Mesenchymal stem cell (in vitro differentiated cells and primary cell): Measurements from ENCODE around the gene C2orf42.
A peak's percentile ranks its signal among the peaks of the same experiment; 100 is the strongest.

ENCODE experiments used
- DNase-seq: peaks from one replicate; pipeline ENCODE4 v3.0.0-alpha.2; 2013
- H2AFZ ChIP-seq: one replicate; pipeline ENCODE4 v1.6.1; 2013; ENCODE audit warnings: low read depth, mild to moderate bottlenecking, control low read depth, inconsistent platforms, low read length, moderate library complexity
- H2AK5ac ChIP-seq: 2 replicates; pipeline ENCODE4 v1.6.1; 2013; ENCODE audit warnings: low read length, moderate library complexity, mild to moderate bottlenecking, inconsistent platforms; ENCODE audit not compliant: severe bottlenecking
- H2BK120ac ChIP-seq: one replicate; pipeline ENCODE4 v1.6.1; 2013; ENCODE audit warnings: low read depth, mild to moderate bottlenecking, inconsistent platforms, low read length, moderate library complexity
- H2BK12ac ChIP-seq, 2 experiments: one replicate each; pipeline ENCODE4 v1.6.1; 2013; ENCODE audit warnings: inconsistent platforms in 2 of 2, low read length in 2 of 2, mild to moderate bottlenecking in 2 of 2, moderate library complexity in 2 of 2, control low read depth in 1 of 2
- H2BK15ac ChIP-seq: one replicate; pipeline ENCODE4 v1.6.1; 2013; ENCODE audit warnings: mild to moderate bottlenecking, low read depth, inconsistent platforms; ENCODE audit not compliant: poor library complexity, severe bottlenecking
- H2BK5ac ChIP-seq: 2 replicates; pipeline ENCODE4 v1.6.1; 2013; ENCODE audit warnings: low read depth, mild to moderate bottlenecking, low read length, control low read depth, inconsistent platforms; ENCODE audit not compliant: poor library complexity, severe bottlenecking
- H3K14ac ChIP-seq, 2 experiments: one replicate each; pipeline ENCODE4 v1.6.1; 2013; ENCODE audit warnings: inconsistent platforms in 2 of 2, low read length in 2 of 2, control low read depth in 1 of 2, mild to moderate bottlenecking in 1 of 2, moderate library complexity in 1 of 2
- H3K18ac ChIP-seq, 2 experiments: one replicate each; pipeline ENCODE4 v1.6.1; 2013; ENCODE audit warnings: inconsistent platforms in 2 of 2, low read length in 2 of 2, control low read depth in 1 of 2, low read depth in 1 of 2, mild to moderate bottlenecking in 1 of 2
- H3K23ac ChIP-seq, 2 experiments: one replicate each; pipeline ENCODE4 v1.6.1; 2013; ENCODE audit warnings: inconsistent platforms in 2 of 2, low read length in 2 of 2, mild to moderate bottlenecking in 2 of 2, moderate library complexity in 2 of 2, control low read depth in 1 of 2
- H3K27ac ChIP-seq: 2 replicates; pipeline ENCODE4 v1.5.1; 2013; ENCODE audit warnings: mild to moderate bottlenecking, moderate library complexity, low read length, control low read depth, inconsistent platforms; ENCODE audit not compliant: poor library complexity, severe bottlenecking
- H3K27me3 ChIP-seq, 2 experiments: 2 replicates each; pipeline versions ENCODE4 v1.6.1 to v1.7.0; 2013; ENCODE audit warnings: low read length in 2 of 2, mild to moderate bottlenecking in 2 of 2, moderate library complexity in 2 of 2, control low read depth in 1 of 2, inconsistent platforms in 1 of 2; ENCODE audit not compliant: control insufficient read depth in 1 of 2, insufficient read depth in 1 of 2
- H3K36me3 ChIP-seq, 2 experiments: 2 replicates each; pipeline versions ENCODE4 v1.6.1 to v1.7.0; 2013; ENCODE audit warnings: low read length in 2 of 2, control low read depth in 1 of 2, inconsistent platforms in 1 of 2, low read depth in 1 of 2, mild to moderate bottlenecking in 1 of 2; ENCODE audit not compliant: insufficient read depth in 2 of 2, control insufficient read depth in 1 of 2
- H3K4ac ChIP-seq, 2 experiments: one replicate each; pipeline ENCODE4 v1.6.1; 2013; ENCODE audit warnings: inconsistent platforms in 2 of 2, low read length in 2 of 2, mild to moderate bottlenecking in 2 of 2, moderate library complexity in 2 of 2, control low read depth in 1 of 2, low read depth in 1 of 2
- H3K4me1 ChIP-seq: 2 replicates; pipeline ENCODE4 v1.6.1; 2013; ENCODE audit warnings: low read depth, low read length, control low read depth; ENCODE audit not compliant: control insufficient read depth, insufficient read depth
- H3K4me2 ChIP-seq: 2 replicates; pipeline ENCODE4 v1.6.1; 2013; ENCODE audit warnings: low read length, mild to moderate bottlenecking, inconsistent platforms; ENCODE audit not compliant: poor library complexity, severe bottlenecking
- H3K4me3 ChIP-seq, 2 experiments: 2 replicates each; pipeline versions ENCODE4 v1.5.1 to v1.7.0; 2013; ENCODE audit warnings: low read length in 2 of 2, mild to moderate bottlenecking in 2 of 2, control low read depth in 1 of 2, low read depth in 1 of 2; ENCODE audit not compliant: insufficient read depth in 1 of 2
- H3K79me1 ChIP-seq: replicated peaks from 2 replicates; pipeline ENCODE4 v1.6.1; 2013; ENCODE audit warnings: mild to moderate bottlenecking, control low read depth, low read length, inconsistent platforms; ENCODE audit not compliant: poor library complexity, severe bottlenecking
- H3K9ac ChIP-seq: 2 replicates; pipeline ENCODE4 v1.7.0; 2013; ENCODE audit warnings: mild to moderate bottlenecking, low read length, moderate library complexity
- H3K9me3 ChIP-seq: 2 replicates; pipeline ENCODE4 v1.7.0; 2013; ENCODE audit warnings: mild to moderate bottlenecking, low read length; ENCODE audit not compliant: control insufficient read depth
- H4K8ac ChIP-seq: one replicate; pipeline ENCODE4 v1.6.1; 2013; ENCODE audit warnings: inconsistent platforms, mild to moderate bottlenecking, low read length, moderate library complexity
- H4K91ac ChIP-seq: one replicate; pipeline ENCODE4 v1.6.1; 2013; ENCODE audit warnings: mild to moderate bottlenecking, low read length, inconsistent platforms
- WGBS: methylation state at CpG from one replicate; pipeline ENCODE4 v1.1.7; 2013; ENCODE audit warnings: mixed read lengths; 5-methylcytosine and 5-hydroxymethylcytosine counted together

C2orf42 gene

DNA sequence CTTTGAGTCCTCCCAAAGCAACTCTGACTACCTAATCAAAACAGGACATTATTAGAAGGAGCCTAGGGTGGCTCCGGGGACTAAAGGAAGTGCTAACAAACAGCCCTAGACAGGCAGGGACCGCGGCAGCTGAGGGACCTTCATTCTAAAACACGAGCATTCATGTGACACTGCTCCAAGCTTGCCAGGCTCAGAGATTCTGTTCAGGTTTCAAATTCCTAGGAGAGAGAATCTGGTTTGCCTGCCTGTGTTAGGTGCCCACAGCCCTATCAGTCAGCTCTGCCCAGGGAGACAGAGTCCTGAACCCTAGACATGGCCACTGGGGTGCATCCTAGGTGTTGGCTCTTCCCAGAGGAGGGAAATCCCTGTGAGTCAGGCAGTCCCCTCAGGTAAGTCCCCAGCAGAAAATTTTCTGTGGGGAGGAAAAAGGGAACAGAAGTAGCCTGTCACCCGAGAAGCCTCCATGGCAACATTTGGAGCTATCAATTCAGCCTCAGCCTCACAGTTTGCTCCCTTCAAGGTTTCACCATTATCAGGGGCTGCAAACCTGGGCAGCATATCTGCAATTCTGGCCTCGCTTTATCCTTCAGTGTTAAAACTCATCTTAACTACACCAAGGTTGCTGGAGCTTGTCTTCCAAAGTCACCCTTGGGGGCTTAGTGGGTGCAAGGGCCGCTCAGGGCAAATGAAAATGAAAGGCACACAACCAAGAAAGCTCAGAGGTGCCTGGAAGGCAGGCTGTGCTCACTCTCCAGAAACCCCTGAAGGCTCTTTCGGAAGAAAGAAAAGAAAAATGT, 75.0 kb downstream of the C2orf42 start:
- H4K8ac ChIP-seq: no peak overlapping the region
- H3K4me1 ChIP-seq: peaks cover 12% of the 10 kb centered on the region
- H3K27me3 ChIP-seq: no peaks in the 10 kb centered on the region
- no peaks in the 10 kb centered on the region for H3K36me3 ChIP-seq
- DNase-seq: no peak
- no peak overlapping the region for H3K18ac ChIP-seq
- no peak overlapping the region for H3K14ac ChIP-seq
- H3K23ac ChIP-seq: no peak overlapping the region
- H2BK5ac ChIP-seq: no peak overlapping the region
- no peak overlapping the region for H3K9ac ChIP-seq
- no peak overlapping the region for H3K4ac ChIP-seq
- peaks cover 4% of the 10 kb centered on the region for H3K79me1 ChIP-seq
- H2BK12ac ChIP-seq: no peak overlapping the region
- H2BK15ac ChIP-seq: peak overlapping the region; percentile 34
- H3K4me2 ChIP-seq: no peak overlapping the region
- H3K27ac ChIP-seq: no peak overlapping the region
- H2AFZ ChIP-seq: no peak overlapping the region
- no peak overlapping the region for H3K4me3 ChIP-seq
- H2AK5ac ChIP-seq: no peak overlapping the region
- H3K9me3 ChIP-seq: no peaks in the 10 kb centered on the region
- WGBS: 87% methylated on average over 8 of the region's 8 CpGs
- H4K91ac ChIP-seq: no peak overlapping the region
- H2BK120ac ChIP-seq: no peak overlapping the region

DNA sequence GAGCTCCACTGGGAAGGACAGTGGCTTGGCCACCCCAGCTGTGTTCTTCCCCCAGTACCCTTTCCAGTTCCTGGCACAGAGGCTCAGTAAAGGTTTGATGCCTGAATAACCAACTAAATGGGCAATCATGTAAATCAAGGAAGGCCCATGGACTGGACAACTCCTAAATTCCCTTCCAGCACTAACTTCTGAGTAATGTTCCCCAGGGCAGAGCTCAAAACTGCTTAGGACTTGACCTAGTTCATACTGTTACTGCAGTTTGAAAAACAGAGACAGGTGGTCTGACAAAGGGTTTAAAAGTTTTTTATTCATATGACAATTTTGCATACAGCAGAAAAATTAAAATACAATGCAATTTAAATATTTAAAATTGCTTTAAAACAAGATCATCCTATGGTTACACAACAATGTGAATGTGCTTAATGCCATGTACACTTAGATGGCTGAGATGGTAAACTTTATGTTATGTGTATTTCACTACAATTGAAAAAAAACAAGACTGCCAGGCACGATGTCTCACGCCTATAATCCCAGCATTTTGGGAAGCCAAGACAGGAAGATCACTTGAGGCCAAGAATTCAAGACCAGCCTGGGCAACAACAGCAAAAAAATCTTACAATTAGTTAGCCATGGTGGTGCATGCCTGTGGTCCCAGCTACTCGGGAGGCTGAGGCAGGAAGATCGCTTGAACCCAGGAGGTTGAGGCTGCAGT, 77.3 kb downstream of the C2orf42 start:
- no peaks in the 10 kb centered on the region for H3K9me3 ChIP-seq
- no peaks in the 10 kb centered on the region for H3K36me3 ChIP-seq
- 88% methylated on average over 4 of the region's 4 CpGs for WGBS
- H3K9ac ChIP-seq: no peak overlapping the region
- H2AFZ ChIP-seq: no peak overlapping the region
- no peak overlapping the region for H2BK15ac ChIP-seq
- H2BK12ac ChIP-seq: no peak overlapping the region
- H2AK5ac ChIP-seq: peak overlapping the region; percentile 92
- H3K18ac ChIP-seq: peak overlapping the region; percentile 49 to 63
- no peak overlapping the region for H3K4me2 ChIP-seq
- peaks cover 18% of the 10 kb centered on the region for H3K4me1 ChIP-seq
- no peak overlapping the region for H4K91ac ChIP-seq
- H3K14ac ChIP-seq: no peak overlapping the region
- no peak overlapping the region for H3K23ac ChIP-seq
- no peak overlapping the region for H3K4me3 ChIP-seq
- H3K4ac ChIP-seq: peak overlapping the region in 1 of 2 experiments; percentile 32
- no peak overlapping the region for H2BK120ac ChIP-seq
- no peak overlapping the region for H2BK5ac ChIP-seq
- H3K79me1 ChIP-seq: peaks cover 4% of the 10 kb centered on the region
- H3K27ac ChIP-seq: no peak overlapping the region
- H3K27me3 ChIP-seq: no peaks in the 10 kb centered on the region
- no peak for DNase-seq
- no peak overlapping the region for H4K8ac ChIP-seq

GRCh38 chr2:70111752-70112591, 78.8 kb downstream of the C2orf42 start:
- Histone ChIP-seq H3K27ac (peak overlapping the region; percentile 89), H2AFZ (peak overlapping the region; percentile 18), H2AK5ac (peak overlapping the region; percentile 17), H4K8ac (peak overlapping the region; percentile 83), H3K9me3 (no peaks in the 10 kb centered on the region), H3K4ac (peak overlapping the region in 1 of 2 experiments; percentile 4), H3K9ac (peak overlapping the region; percentile 9), H4K91ac (no peak overlapping the region), H2BK15ac (peak overlapping the region; percentile 46), H3K36me3 (no peaks in the 10 kb centered on the region), H2BK12ac (peak overlapping the region; percentile 30 to 34), H3K14ac (no peak overlapping the region), H3K4me3 (peak overlapping the region in 1 of 2 experiments; percentile 20), H3K18ac (peak overlapping the region; percentile 40 to 82), H3K4me2 (peak overlapping the region; percentile 27), H2BK5ac (no peak overlapping the region), H3K23ac (no peak overlapping the region), H3K4me1 (peaks cover 25% of the 10 kb centered on the region), H3K79me1 (peaks cover 4% of the 10 kb centered on the region), H3K27me3 (no peaks in the 10 kb centered on the region), H2BK120ac (no peak overlapping the region)
- WGBS: 60% methylated on average over 4 of the region's 7 CpGs
- DNase-seq: peak; percentile 60
